H1 (cell line): ENCODE measurements around the gene GRIK4. TPM values are rescaled to one million over a fixed set of nuclear protein-coding genes. Genes with fewer than 3 reads are reported as not detected.

ENCODE experiments used
- CTCF ChIA-PET: fragments of 300-600 bp; sonication (Branson Sonifier 250); formaldehyde crosslinking; loops from one replicate; lab custom pipeline; 2021; ENCODE audit not compliant: partially characterized antibody; lab: Charles Lee
- POLR2A ChIA-PET: fragments of 300-600 bp; sonication (Branson Sonifier 250); formaldehyde crosslinking; loops from one replicate; lab custom pipeline; 2021; ENCODE audit warnings: inconsistent platforms; ENCODE audit not compliant: partially characterized antibody; lab: Charles Lee
- DNase-seq, 2 experiments: peaks; one replicate each; pipeline versions ENCODE4 v3.0.0 to v3.0.0-alpha.2; 2010 to 2022; ENCODE audit warnings: low spot score in 2 of 2, low read depth in 1 of 2, mixed read lengths in 1 of 2
- FAIRE-seq: peaks from 2 replicates; lab custom pipeline; 2011; peaks lifted over from hg19 to GRCh38; lab: Jason Lieb, UNC
- H2AFZ ChIP-seq: 2 replicates; pipeline ENCODE4 v1.8.1; 2012; ENCODE audit warnings: low read length, inconsistent platforms
- H2AK5ac ChIP-seq: 2 replicates; pipeline ENCODE4 v1.6.1; 2013; ENCODE audit warnings: low read depth, low read length
- H2BK120ac ChIP-seq: replicated peaks from 2 replicates; pipeline ENCODE3; 2013; ENCODE audit warnings: low read depth, low read length, inconsistent platforms
- H2BK12ac ChIP-seq: 2 replicates; pipeline ENCODE4 v1.6.1; 2013; ENCODE audit warnings: low read depth, low read length
- H2BK15ac ChIP-seq: 2 replicates; pipeline ENCODE4 v1.6.1; 2013; ENCODE audit warnings: low read length
- H2BK20ac ChIP-seq: 2 replicates; pipeline ENCODE4 v1.6.1; 2013; ENCODE audit warnings: low read length
- H2BK5ac ChIP-seq: 2 replicates; pipeline ENCODE4 v1.6.1; 2013; ENCODE audit warnings: low read depth, low read length
- H3K14ac ChIP-seq: 2 replicates; pipeline ENCODE4 v1.6.1; 2013; ENCODE audit warnings: inconsistent platforms; ENCODE audit not compliant: insufficient read length
- H3K18ac ChIP-seq: 2 replicates; pipeline ENCODE4 v1.6.1; 2013; ENCODE audit warnings: low read length; ENCODE audit errors: extremely low read depth
- H3K23ac ChIP-seq: 2 replicates; pipeline ENCODE4 v1.6.1; 2013; ENCODE audit warnings: inconsistent platforms; ENCODE audit not compliant: insufficient read length
- H3K23me2 ChIP-seq: 2 replicates; pipeline ENCODE4 v1.6.1; 2013; ENCODE audit warnings: low read depth, low read length
- H3K27ac ChIP-seq: 2 replicates; pipeline ENCODE4 v1.6.1; 2011; ENCODE audit warnings: low read depth, low read length, inconsistent platforms
- H3K27me3 ChIP-seq, 4 experiments: replicated peaks in 1 of 4; 1 replicate in 1 of 4; 2 replicates in 3 of 4; pipeline versions ENCODE4 v1.6.1 to v1.8.1; 2011 to 2013; ENCODE audit warnings: low read length in 3 of 4, mild to moderate bottlenecking in 3 of 4, inconsistent platforms in 2 of 4, mixed read lengths in 2 of 4, moderate library complexity in 1 of 4; ENCODE audit not compliant: control insufficient read depth in 3 of 4, insufficient read depth in 3 of 4; ENCODE audit errors: extremely low read depth in 1 of 4
- H3K36me3 ChIP-seq, 4 experiments: 2 replicates each; pipeline versions ENCODE4 v1.6.1 to v1.8.1; 2011 to 2013; ENCODE audit warnings: mild to moderate bottlenecking in 4 of 4, low read length in 3 of 4, moderate library complexity in 2 of 4, control low read depth in 1 of 4, inconsistent platforms in 1 of 4; ENCODE audit not compliant: insufficient read depth in 4 of 4, control insufficient read depth in 2 of 4
- H3K4ac ChIP-seq: replicated peaks from 2 replicates; pipeline ENCODE3; 2013; ENCODE audit warnings: low read length, low read depth, mixed read lengths, inconsistent platforms; ENCODE audit not compliant: insufficient read length
- H3K4me1 ChIP-seq, 4 experiments: replicated peaks in 1 of 4; 1 replicate in 1 of 4; 2 replicates in 3 of 4; pipeline versions ENCODE4 v1.6.1 to v1.8.1; 2011 to 2013; ENCODE audit warnings: low read length in 3 of 4, inconsistent platforms in 2 of 4, mixed read lengths in 1 of 4; ENCODE audit not compliant: insufficient read depth in 4 of 4, control insufficient read depth in 3 of 4
- H3K4me2 ChIP-seq, 2 experiments: 2 replicates each; pipeline versions ENCODE4 v1.6.1 to v1.8.1; 2011 to 2013; ENCODE audit warnings: low read depth in 2 of 2, low read length in 2 of 2, control low read depth in 1 of 2, inconsistent platforms in 1 of 2, mild to moderate bottlenecking in 1 of 2; ENCODE audit not compliant: insufficient read depth in 1 of 2
- H3K4me3 ChIP-seq, 4 experiments: fragments of 200-600, 300-600 bp in 1 of 4; sonication (generic), shearing (Covaris generic), sonication (Bioruptor Twin) in 1 of 4; 2 replicates each; pipeline versions ENCODE4 v1.5.1 to v1.8.1; 2011 to 2016; ENCODE audit warnings: low read length in 4 of 4, low read depth in 3 of 4, control low read depth in 2 of 4, inconsistent platforms in 2 of 4, mild to moderate bottlenecking in 2 of 4, mixed read lengths in 1 of 4, moderate library complexity in 1 of 4; ENCODE audit not compliant: insufficient read depth in 2 of 4; ENCODE audit errors: extremely low read depth in 1 of 4
- H3K56ac ChIP-seq: replicated peaks from 2 replicates; pipeline ENCODE3; 2013; ENCODE audit warnings: low read depth, mild to moderate bottlenecking, mixed read lengths, low read length, inconsistent platforms; ENCODE audit not compliant: insufficient read length
- H3K79me1 ChIP-seq: 2 replicates; pipeline ENCODE4 v1.6.1; 2013; ENCODE audit warnings: low read depth, low read length, control low read depth
- H3K79me2 ChIP-seq, 2 experiments: 2 replicates each; pipeline versions ENCODE4 v1.6.1 to v1.8.1; 2012 to 2013; ENCODE audit warnings: low read length in 2 of 2, mild to moderate bottlenecking in 2 of 2, inconsistent platforms in 1 of 2; ENCODE audit not compliant: insufficient read depth in 2 of 2, control insufficient read depth in 1 of 2
- H3K9ac ChIP-seq, 4 experiments: replicated peaks in 1 of 4; 1 replicate in 1 of 4; 2 replicates in 3 of 4; pipeline versions ENCODE4 v1.6.1 to v1.8.1; 2011 to 2013; ENCODE audit warnings: low read depth in 3 of 4, low read length in 3 of 4, control low read depth in 2 of 4, mild to moderate bottlenecking in 2 of 4, moderate library complexity in 2 of 4, inconsistent platforms in 1 of 4; ENCODE audit errors: extremely low read depth in 1 of 4
- H3K9me3 ChIP-seq, 2 experiments: 2 replicates each; pipeline versions ENCODE4 v1.6.1 to v1.8.1; 2012 to 2013; ENCODE audit warnings: mild to moderate bottlenecking in 2 of 2, moderate library complexity in 2 of 2, control low read depth in 1 of 2, inconsistent platforms in 1 of 2, low read depth in 1 of 2, low read length in 1 of 2, mixed read lengths in 1 of 2; ENCODE audit not compliant: insufficient read depth in 2 of 2
- H4K20me1 ChIP-seq, 2 experiments: replicated peaks in 1 of 2; 2 replicates each; pipeline versions ENCODE3 to v1.8.1; 2011 to 2013; ENCODE audit warnings: inconsistent platforms in 2 of 2, low read length in 2 of 2, mild to moderate bottlenecking in 1 of 2; ENCODE audit not compliant: insufficient read depth in 2 of 2, control insufficient read depth in 1 of 2
- H4K5ac ChIP-seq: 2 replicates; pipeline ENCODE4 v1.6.1; 2013; ENCODE audit warnings: low read length, low read depth, mixed read lengths, inconsistent platforms; ENCODE audit not compliant: insufficient read length
- H4K8ac ChIP-seq: 2 replicates; pipeline ENCODE4 v1.8.0; 2013; ENCODE audit warnings: mild to moderate bottlenecking, moderate library complexity, low read length, inconsistent platforms; ENCODE audit not compliant: insufficient read depth; ENCODE audit errors: extremely low read depth
- H4K91ac ChIP-seq: replicated peaks from 2 replicates; pipeline ENCODE3; 2013; ENCODE audit warnings: low read length, mixed read lengths, inconsistent platforms; ENCODE audit not compliant: insufficient read length
- CTCF ChIP-seq, 3 experiments: IDR thresholded peaks; 1 replicate in 2 of 3; 2 replicates in 1 of 3; pipeline versions ENCODE4 v1.5.1 to v1.6.1; 2011; ENCODE audit warnings: low read length in 3 of 3, mild to moderate bottlenecking in 3 of 3, inconsistent platforms in 2 of 3, low read depth in 1 of 3, moderate library complexity in 1 of 3; ENCODE audit not compliant: insufficient read depth in 1 of 3; ENCODE audit errors: control extremely low read depth in 1 of 3
- EP300 ChIP-seq, 2 experiments: IDR thresholded peaks; 1 replicate in 1 of 2; 2 replicates in 1 of 2; pipeline ENCODE4 v1.6.1; 2011 to 2012; ENCODE audit warnings: low read depth in 2 of 2, low read length in 2 of 2, mild to moderate bottlenecking in 2 of 2, borderline replicate concordance in 1 of 2, inconsistent platforms in 1 of 2, moderate library complexity in 1 of 2
- GTF2F1 ChIP-seq: IDR thresholded peaks from 2 replicates; pipeline ENCODE4 v1.6.1; 2012; ENCODE audit warnings: low read depth, low read length, improper control_type of control experiment, borderline replicate concordance
- HDAC6 ChIP-seq: IDR thresholded peaks from one replicate; pipeline ENCODE4 v1.7.1; 2012; ENCODE audit warnings: low read depth, mild to moderate bottlenecking, inconsistent platforms, low read length, moderate library complexity
- JUN ChIP-seq: IDR thresholded peaks from 2 replicates; pipeline ENCODE4 v1.6.1; 2011; ENCODE audit warnings: low read depth, mild to moderate bottlenecking, improper control_type of control experiment, low read length
- MAFK ChIP-seq: IDR thresholded peaks from 2 replicates; pipeline ENCODE4 v1.6.1; 2012; ENCODE audit warnings: low read depth, mild to moderate bottlenecking, improper control_type of control experiment, low read length
- RBBP5 ChIP-seq: IDR thresholded peaks from 2 replicates; pipeline ENCODE4 v1.7.1; 2012; ENCODE audit warnings: low read depth, mild to moderate bottlenecking, inconsistent platforms, low read length, moderate library complexity, borderline replicate concordance
- RXRA ChIP-seq: IDR thresholded peaks from 2 replicates; pipeline ENCODE4 v1.6.1; 2011; ENCODE audit warnings: low read depth, mild to moderate bottlenecking, low read length, moderate library complexity; ENCODE audit not compliant: insufficient read depth
- SIX5 ChIP-seq: IDR thresholded peaks from 2 replicates; pipeline ENCODE4 v1.6.1; 2011; ENCODE audit warnings: mild to moderate bottlenecking, low read depth, low read length
- SUZ12 ChIP-seq: fragments of 200-600 bp; sonication (generic); IDR thresholded peaks from 2 replicates; pipeline ENCODE4 v1.6.1; 2012; ENCODE audit warnings: mild to moderate bottlenecking, inconsistent platforms, low read length, moderate library complexity, mixed read lengths
- TEAD4 ChIP-seq: IDR thresholded peaks from 2 replicates; pipeline ENCODE4 v1.6.1; 2012; ENCODE audit warnings: low read depth, low read length, inconsistent platforms, mixed read lengths
- WGBS, 2 experiments: shearing (Covaris generic) in 1 of 2; methylation state at CpG; one replicate each; pipeline versions ENCODE4 v1.1.6 to v1.1.7; 2013 to 2015; ENCODE audit warnings: low lambda C conversion rate in 2 of 2, mixed read lengths in 2 of 2, inconsistent platforms in 1 of 2, low coverage in 1 of 2, missing lambda C conversion rate in 1 of 2; ENCODE audit not compliant: insufficient replicate concordance in 2 of 2, insufficient coverage in 1 of 2, insufficient read length in 1 of 2; ENCODE audit errors: extremely low coverage in 1 of 2, missing lambda C conversion rate in 1 of 2; 5-methylcytosine and 5-hydroxymethylcytosine counted together
- polyA plus RNA-seq, 7 experiments: library from polyadenylated mRNA; depleted of rRNA in 3 of 7; stranded (reverse) in 5 of 7; unstranded in 2 of 7; fragments of >200 nt in 5 of 7; fragments of 200-250 nt in 2 of 7; gene quantifications; 1 replicate in 5 of 7; 2 replicates in 1 of 7; 4 replicates in 1 of 7; pipeline versions ENCODE4 v1.2.1 to v1.2.3, GENCODE V29; 2011 to 2013; ENCODE audit warnings: missing spikeins in 2 of 7, mixed read lengths in 2 of 7
- total RNA-seq: library from RNA; stranded (reverse); fragmentation: NEBNext Ultra II Directional; extraction: Animal tissue kit (Norgen Biotek cat#: 25700); gene quantifications from 2 replicates; pipeline ENCODE4 v1.2.1, GENCODE V29; 2021

GRIK4 gene
- total and polyA plus RNA-seq, 2 of the 8 experiments (the other 6 are each of a cell fraction or from before 2014, with no cell fraction given), result 1.2 to 2.9 TPM

- Histone ChIP-seq H2BK20ac (no peak overlapping the region), H2BK120ac (no peak overlapping the region), H3K18ac (no peak overlapping the region), H3K23me2 (no peaks in the 10 kb centered on the region), H3K4ac (no peak overlapping the region), H2AFZ (no peak overlapping the region), H3K79me2 (peaks cover 0 to 85% of the 10 kb centered on the region in 2 experiments; a peak in 2 of 4 replicates), H4K8ac (no peak overlapping the region), H4K91ac (no peak overlapping the region), H4K5ac (no peak overlapping the region), H2BK5ac (no peak overlapping the region), H3K56ac (no peak overlapping the region), H4K20me1 (peaks cover under 1 to 3% of the 10 kb centered on the region in 2 experiments), H2BK12ac (no peak overlapping the region), H3K36me3 (no peaks in the 10 kb centered on the region; a peak in 1 of 8 replicates), H2BK15ac (no peak overlapping the region), H3K4me2 (no peak overlapping the region), H3K14ac (no peak overlapping the region), H3K23ac (no peak overlapping the region), H3K9ac (no peak overlapping the region), H3K4me3 (no peak overlapping the region), H3K27me3 (no peaks in the 10 kb centered on the region), H3K27ac (no peak overlapping the region), H2AK5ac (no peak overlapping the region), H3K9me3 (no peaks in the 10 kb centered on the region), H3K4me1 (no peaks in the 10 kb centered on the region; a peak in 2 of 7 replicates), H3K79me1 (no peaks in the 10 kb centered on the region)
- POLR2A ChIA-PET, result no interaction called here
- DNase-seq (no peak), FAIRE-seq (peak; percentile 13)
- 79% methylated on average over 3 of the region's 3 CpGs; no CpG with 5 or more reads in 1 of the 2 experiments for WGBS, 2 experiments
- CTCF ChIA-PET, result no interaction called here
- no peak for TF ChIP-seq TEAD4
- no peak for TF ChIP-seq HDAC6
- no peak for TF ChIP-seq GTF2F1
- TF ChIP-seq JUN, result no peak
- TF ChIP-seq MAFK, result no peak
- no peak for TF ChIP-seq RBBP5
- no peak for TF ChIP-seq RXRA
- peak in 1 of 3 experiments; percentile 17; a peak in 1 of 4 replicates for TF ChIP-seq CTCF (IDR thresholded peaks at IDR 0.05; ENCODE audit: control extremely low read depth in 1 of 3, insufficient read depth in 1 of 3, low read depth in 1 of 3, low read length in 3 of 3)
- no peak for TF ChIP-seq EP300 (IDR thresholded peaks at IDR 0.05; ENCODE audit: borderline replicate concordance in 1 of 2, low read depth in 2 of 2, low read length in 2 of 2)
- no peak for TF ChIP-seq SIX5
- no peak for TF ChIP-seq SUZ12
These were observed 521.0 kb downstream of the GRIK4 start for GRCh38 chr11:121032546-121032945.
